Fibroblast of skin of right biceps (primary cell): Measurements from ENCODE around the gene NPW.

ENCODE experiments used
- DNase-seq: peaks from one replicate; pipeline ENCODE4 v3.0.0-alpha.2; 2013

Gene NPW

DNA sequence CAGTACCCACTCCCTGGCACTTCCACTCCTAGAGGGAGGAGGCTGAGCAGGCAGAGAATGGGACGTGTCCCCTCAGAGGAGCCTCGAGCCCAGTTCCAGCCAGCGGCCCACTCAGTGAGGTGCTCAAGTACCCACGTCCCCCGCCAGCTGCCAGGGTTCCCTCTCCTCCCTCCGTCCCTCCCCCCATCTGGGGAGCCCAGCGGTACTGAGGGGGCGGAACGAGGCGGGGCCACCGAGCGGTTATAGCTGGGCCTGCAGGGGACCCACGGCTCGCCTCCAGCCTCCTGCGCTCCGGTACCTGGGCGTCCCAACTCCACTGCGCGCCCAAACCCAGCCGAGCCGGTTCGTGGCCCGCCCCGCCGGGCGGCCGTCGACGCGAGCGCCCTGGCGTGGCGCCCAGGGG, at the start of gene NPW:
NPW (plus strand) TSS at position 268 of the 403 bp plus-strand sequence.
- DNase-seq, result no peak

DNA sequence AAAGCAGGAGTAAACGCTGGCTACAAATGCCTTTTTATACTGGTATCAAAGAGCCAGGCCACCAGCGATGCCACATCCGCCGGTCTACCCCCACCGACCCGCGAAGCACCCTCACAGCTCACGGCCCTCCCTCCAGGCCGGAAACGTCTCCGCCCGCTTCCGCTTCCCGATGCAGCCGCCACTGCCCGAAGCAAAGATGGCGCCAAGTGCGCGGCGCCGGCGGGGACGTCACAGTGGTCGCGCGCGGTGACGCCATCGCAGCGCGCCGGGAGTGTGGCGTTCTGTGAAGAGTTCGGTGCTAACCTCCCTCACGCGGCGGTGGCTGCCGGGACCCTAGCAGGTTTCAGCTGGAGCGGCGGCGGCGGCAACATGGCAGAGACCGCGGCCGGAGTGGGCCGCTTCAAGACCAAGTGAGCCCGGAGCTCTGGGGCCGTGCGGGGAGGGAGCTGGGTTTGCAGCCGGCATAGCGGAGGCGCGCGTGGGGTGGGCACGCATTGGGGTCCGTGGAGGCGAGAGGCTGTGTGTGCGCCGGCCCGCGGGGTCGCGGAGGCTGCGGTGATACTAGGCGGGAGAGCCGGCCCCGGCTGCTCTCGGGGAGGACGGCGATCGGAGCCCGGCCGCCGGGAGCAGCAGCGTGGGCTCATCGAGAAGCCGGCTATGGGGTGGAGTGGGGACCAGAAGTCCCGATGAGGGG, 47.6 kb upstream of the NPW start, which contains the start of gene TBL3:
TBL3 (plus strand) TSS at position 258 of the 694 bp plus-strand sequence; CDS start at position 370, 112 bp downstream.
- peak; percentile 97 for DNase-seq

- no peak for DNase-seq
These were observed 47.1 kb upstream of the NPW start for GRCh38 chr16:1972490-1972877.

DNA sequence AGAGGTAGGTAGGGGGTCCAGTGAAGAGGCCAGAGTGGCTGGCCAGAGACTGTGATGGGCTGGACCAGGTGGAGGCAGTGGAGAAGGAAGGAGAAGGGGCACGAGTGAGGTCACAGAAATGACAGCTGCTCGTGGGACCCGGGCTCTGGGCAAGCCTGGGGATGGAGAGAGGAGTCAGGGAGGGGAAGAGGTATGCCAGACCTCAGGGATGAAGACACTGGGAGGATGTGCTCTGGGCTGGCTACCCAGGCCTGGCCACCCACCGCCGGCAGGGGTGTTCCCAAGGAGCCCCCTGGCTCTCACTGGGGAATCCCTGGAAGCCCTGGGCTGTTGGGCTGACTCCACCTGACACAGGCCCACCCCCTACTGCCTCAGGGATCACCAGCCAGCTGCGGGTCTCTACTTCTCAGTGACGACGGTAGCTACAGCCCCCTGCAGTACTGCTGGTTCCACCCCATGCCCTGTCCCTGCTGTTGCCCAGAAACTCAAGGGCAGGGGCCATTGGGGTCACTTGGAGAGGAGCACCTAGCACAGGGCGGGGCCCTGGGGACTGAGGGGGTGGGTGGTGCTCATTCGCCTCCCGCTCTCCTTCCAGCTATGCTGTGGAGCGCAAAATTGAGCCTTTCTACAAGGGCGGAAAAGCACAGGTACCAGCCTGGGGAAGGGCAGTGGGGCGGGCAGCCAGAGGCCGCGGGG, 46.0 kb upstream of the NPW start:
- no peak for DNase-seq

DNA sequence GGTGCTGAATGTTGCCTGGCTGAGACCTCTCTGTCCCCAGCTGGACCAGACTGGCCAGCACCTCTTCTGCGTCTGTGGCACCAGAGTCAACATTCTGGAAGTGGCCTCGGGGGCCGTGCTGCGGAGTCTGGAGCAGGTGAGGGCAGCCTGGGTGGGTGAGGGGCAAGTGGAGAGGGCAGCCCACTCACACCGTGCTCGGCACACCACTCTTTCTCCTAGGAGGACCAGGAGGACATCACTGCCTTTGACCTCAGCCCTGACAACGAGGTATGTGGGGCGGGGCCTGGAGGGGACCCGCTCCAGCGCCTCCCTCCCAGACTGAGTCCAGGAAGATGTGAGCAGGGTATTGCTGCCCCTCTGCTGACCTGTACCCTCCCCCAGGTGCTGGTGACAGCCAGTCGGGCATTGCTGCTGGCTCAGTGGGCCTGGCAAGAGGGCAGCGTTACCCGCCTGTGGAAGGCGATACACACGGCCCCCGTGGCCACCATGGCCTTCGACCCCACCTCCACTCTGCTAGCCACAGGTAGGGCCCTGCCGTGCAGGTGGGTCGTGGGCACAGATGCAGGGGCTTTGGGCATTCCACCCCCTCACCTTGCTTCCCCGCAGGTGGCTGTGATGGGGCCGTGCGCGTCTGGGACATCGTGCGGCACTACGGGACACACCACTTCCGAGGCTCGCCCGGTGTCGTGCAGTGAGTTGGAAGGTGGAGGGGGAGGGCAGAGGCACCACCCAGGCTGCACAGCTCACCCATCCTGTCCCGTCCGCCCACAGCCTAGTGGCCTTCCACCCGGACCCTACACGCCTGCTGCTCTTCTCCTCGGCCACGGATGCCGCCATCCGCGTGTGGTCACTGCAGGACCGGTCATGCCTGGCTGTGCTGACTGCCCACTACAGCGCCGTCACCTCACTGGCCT, 45.2 kb upstream of the NPW start:
- DNase-seq, result no peak

DNA sequence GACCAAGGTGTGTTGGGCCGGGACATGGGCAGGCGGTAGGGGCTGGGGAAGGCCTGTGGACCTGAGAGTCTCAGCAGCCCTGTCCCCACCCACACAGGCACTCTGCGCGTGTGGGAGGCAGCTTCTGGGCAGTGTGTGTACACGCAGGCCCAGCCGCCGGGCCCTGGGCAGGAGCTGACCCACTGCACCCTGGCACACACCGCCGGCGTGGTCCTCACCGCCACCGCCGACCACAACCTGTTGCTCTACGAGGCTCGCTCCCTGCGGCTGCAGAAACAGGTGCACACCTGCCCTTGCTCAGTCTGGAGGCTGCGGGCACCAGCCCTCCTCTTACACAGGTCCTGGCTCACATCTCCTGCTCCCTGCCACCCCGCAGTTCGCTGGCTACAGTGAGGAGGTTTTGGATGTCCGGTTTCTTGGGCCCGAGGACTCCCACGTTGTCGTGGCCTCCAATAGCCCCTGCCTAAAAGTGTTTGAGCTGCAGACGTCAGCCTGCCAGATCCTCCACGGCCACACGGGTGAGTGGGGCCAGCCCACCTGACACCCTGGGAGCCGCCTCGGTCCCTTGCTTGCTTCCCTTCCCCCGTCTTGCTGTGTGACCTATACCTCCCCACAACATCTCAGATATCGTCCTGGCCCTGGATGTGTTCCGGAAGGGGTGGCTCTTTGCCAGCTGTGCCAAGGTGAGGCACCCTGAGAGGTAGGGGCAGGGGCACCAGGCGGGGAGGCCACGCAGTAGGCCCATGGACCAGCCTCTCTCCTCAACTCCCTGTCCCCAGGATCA, 44.0 kb upstream of the NPW start:
- no peak for DNase-seq

DNA sequence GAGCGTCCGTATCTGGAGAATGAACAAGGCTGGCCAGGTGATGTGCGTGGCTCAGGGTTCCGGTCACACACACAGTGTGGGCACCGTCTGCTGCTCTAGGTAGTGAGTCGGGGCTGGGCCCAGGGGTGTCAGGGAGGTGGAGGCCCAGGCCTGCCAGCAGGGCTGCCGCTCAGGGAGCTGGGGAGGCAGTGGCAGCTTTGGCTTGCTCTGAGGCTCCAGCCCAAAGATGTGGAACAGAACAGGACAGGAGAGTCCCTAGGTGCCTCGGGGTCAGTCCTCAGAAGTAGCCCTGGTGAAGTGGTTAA, 43.4 kb upstream of the NPW start:
- DNase-seq, result no peak

- DNase-seq, result no peak
These were observed 42.4 kb upstream of the NPW start for GRCh38 chr16:1976951-1977874.

DNA sequence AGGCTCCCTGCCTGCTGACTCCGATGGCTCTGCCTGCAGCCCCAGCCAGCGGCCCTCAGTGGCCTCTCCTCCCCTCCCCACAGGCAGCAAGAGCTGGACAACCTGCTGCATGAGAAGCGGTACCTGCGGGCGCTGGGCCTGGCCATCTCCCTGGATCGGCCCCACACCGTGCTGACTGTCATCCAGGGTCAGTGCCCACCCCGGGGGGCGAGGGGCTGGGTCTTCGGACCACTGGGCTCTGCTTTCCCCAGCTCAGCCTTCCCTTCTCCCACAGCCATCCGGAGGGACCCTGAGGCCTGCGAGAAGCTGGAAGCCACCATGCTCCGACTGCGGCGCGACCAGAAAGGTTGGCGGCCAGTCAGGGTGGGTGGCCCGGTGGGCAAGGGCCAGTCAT, 41.7 kb upstream of the NPW start:
- DNase-seq, result no peak

GRCh38 chr16:1978476-1979120, 41.0 kb upstream of the NPW start:
- DNase-seq, result no peak

DNA sequence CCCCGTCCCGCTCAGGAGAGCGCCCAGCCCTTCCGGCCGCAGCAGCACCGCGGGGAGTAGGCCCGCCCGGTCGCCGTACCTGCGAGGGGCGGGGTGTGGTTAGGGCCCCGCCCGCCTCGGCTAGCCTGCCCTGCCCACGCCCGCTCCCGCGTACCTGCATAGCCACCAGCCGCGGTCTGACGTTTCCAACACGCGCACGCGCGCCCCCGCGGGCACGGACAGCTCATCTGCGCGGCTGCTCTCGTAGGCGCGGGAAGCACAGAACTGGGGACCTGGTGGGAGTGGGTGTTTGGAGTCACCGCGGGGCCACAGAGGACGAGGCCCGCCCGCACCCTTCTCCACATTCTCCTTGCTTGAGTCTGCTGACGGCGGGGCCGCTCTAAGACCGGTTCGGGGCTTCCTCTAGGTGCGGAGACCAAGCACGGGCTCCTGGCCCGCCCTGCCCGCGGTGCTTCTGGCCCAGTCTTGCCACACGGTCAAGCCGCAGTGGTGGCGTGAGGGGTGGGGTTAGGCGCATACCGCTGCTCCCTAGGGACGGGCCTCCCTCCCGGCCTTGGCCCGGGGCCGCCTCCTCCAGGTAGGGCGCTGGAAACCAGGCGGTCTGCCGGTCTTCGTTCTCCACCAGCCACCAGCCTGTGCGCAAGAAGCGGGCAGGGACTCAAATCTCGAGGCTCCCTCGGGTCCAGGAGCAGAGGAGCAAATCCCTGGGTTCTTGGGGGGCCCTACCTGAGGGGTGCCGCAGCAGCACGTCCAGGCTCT, 40.1 kb upstream of the NPW start:
- no peak for DNase-seq

DNA sequence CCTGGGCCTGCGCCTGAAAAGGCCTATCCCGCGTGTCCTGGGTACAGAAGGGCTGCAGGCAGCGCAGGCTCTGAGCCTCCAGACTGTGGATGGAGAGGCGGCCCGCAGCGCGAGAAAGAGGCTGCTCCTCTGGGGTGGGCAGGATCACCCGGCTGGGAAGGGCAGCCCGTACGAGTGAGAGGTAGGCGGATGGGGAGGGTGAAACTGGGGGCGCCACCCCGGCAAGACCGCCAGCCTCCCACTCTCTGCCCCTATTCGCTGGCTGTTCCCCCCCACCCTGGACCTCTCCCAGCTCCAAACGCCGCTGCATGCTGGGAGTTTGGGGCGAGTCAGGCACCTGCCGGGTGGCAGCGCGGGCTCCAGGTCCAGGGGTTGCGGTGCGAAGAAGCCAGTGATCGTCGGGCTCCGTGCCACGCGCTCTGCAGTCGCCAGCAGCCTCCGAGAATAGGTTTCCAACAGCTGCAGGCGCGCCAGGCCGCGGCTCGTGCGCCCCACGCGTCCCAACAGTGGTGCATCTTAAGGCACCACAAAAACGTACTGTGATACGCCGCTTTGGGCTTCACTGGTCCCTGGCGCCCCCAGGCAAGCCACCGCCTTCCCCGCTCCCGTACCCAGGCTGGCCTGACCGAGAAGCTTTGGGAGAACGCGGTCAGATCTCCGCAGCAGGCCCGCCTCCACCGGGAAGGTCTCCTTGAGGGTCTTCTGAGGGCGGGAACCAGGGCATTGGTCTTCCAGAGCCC, 39.4 kb upstream of the NPW start:
- no peak for DNase-seq

DNA sequence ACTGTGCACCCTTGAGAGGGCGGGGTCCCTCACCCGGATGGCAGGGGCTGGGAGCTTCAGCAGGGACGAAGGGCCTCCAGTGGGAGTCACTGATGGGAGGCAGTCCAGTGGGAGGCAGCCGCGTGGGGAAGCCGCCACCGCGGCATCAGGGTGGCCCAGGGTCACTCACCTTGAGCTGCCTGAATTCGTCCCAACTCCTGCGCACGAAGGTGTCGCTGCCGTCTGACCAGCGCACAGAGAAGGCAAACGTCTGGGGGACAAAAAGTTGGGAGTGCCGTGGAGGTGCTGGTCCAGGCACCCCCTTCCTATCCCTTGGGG, 38.9 kb upstream of the NPW start:
- DNase-seq, result no peak

- DNase-seq, result no peak
These were observed 38.2 kb upstream of the NPW start, which contains the start of gene NOXO1 for GRCh38 chr16:1981398-1981836. Gene NOXO1, minus strand, starts transcription at chr16:1981469. Its CDS starts 290 bp downstream, at chr16:1981179.

- DNase-seq, result no peak
These were observed 37.6 kb upstream of the NPW start for GRCh38 chr16:1982013-1982433.

DNA sequence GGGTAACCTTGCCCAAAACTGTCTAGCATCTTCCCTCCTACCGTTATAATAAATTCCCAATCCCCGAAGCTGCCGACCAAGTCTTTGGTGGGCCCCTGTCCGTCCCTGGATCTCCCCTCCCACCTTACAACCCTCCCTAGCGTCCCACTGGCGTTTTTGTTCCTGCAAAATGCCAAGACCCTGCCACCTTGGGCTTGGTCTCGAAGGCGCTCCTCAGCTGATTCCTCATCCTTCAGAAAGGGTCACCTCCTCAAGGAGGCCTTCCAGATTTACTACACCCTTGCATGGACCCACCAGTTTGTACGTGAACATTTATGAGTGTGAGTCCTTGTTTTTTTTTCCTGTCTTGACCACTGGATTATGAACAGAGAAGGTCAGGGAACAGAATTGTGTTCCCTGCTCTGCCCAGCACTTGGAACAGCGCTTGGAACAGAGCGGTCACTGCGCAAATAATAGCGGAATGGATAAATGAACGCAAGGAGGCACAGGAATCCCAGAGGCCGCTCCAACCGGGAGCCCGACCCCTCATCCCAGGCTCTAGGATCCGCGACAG, 36.5 kb upstream of the NPW start:
- DNase-seq, result no peak

DNA sequence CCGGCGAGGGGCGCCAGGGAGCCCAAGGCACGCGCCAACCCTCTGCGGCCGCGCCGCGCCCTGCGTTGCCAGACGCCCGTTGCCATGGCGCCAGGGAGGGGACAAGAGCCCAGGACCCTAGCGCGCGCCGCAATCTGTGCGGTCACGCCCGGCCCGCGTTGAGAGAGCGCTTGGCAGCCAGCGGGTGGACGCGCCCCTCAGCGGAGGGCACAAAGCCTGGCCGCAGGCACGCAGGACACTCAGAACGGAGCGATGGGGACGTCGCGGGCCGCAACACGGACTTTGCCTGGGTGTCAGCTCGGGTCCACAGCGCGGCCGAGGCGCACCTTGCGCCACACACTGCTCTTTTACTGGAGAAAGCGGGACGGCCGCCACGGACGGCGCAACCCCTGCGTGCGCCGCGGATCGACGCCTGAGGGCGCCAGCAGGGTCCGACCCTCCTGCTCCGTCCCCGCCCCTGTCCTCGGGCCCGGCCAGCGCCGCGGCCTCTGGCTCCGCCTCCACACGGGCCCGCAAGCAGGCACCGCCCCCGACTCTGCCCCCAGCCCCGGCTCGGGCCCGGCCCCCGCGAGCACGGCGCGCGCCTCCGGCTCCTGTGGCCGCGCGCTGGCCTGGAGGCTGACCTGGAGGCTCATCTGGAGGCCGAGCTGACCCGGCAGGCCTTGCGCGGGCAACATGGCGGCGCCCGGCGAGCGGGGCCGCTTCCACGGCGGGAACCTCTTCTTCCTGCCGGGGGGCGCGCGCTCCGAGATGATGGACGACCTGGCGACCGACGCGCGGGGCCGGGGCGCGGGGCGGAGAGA, 35.8 kb upstream of the NPW start, which contains the start of gene GFER:
GFER (plus strand) TSS at position 650 of the 803 bp plus-strand sequence; CDS start at position 676, 26 bp downstream.
- DNase-seq, result peak; percentile 92
